GM12891 (cell line): ENCODE data around the gene PCDHA4. TPM values are rescaled to one million over a fixed set of nuclear protein-coding genes. Genes with fewer than 3 reads are reported as not detected.
"Not testable (repeated sequence)": the region's sequence is repeated elsewhere in the genome, so short reads cannot be mapped to it uniquely, and the experiment has no call there.

ENCODE experiments used
- DNase-seq: peaks from one replicate; pipeline ENCODE4 v3.0.0; 2011; ENCODE audit warnings: low spot score; ENCODE audit not compliant: insufficient read length
- FAIRE-seq: peaks from 2 replicates; lab custom pipeline; 2011; peaks lifted over from hg19 to GRCh38; lab: Jason Lieb, UNC
- PAX5 ChIP-seq: IDR thresholded peaks from 2 replicates; pipeline ENCODE4 v1.6.1; 2011; ENCODE audit warnings: low read length, moderate library complexity, mild to moderate bottlenecking; ENCODE audit not compliant: insufficient read depth, severe bottlenecking
- POLR2A ChIP-seq: IDR thresholded peaks from 2 replicates; pipeline ENCODE4 v1.6.1; 2011; ENCODE audit warnings: low read depth, low read length, control low read depth
- POLR2AphosphoS5 ChIP-seq: IDR thresholded peaks from 2 replicates; pipeline ENCODE4 v1.6.1; 2011; ENCODE audit warnings: low read depth, low read length, control low read depth
- POU2F2 ChIP-seq: IDR thresholded peaks from 2 replicates; pipeline ENCODE4 v1.6.1; 2011; ENCODE audit warnings: low read depth, mild to moderate bottlenecking, control low read depth, low read length, moderate library complexity
- SPI1 ChIP-seq: IDR thresholded peaks from 2 replicates; pipeline ENCODE4 v1.6.1; 2011; ENCODE audit warnings: low read depth, low read length, control low read depth
- TAF1 ChIP-seq: IDR thresholded peaks from 2 replicates; pipeline ENCODE4 v1.6.1; 2011; ENCODE audit warnings: low read depth, low read length, control low read depth
- polyA plus RNA-seq: library from polyadenylated mRNA; unstranded; fragments of >200 nt; gene quantifications from one replicate; pipeline ENCODE4 v1.2.1, GENCODE V29; 2012; ENCODE audit warnings: low read depth, missing spikeins, inconsistent platforms; ENCODE audit not compliant: missing spikeins

Gene PCDHA4
- 0.09 TPM for polyA plus RNA-seq

- DNase-seq (no peak), FAIRE-seq (no peak)
- no peak for TF ChIP-seq TAF1
- TF ChIP-seq PAX5 = no peak
- no peak for TF ChIP-seq SPI1
- TF ChIP-seq POU2F2 = no peak
- no peak for TF ChIP-seq POLR2A
- no peak for TF ChIP-seq POLR2AphosphoS5
Measured at GRCh38 chr5:140806834-140807775, at the start of gene PCDHA4. Gene PCDHA4, plus strand, starts transcription at chr5:140807068.

GRCh38 chr5:140764177-140764973 is 42.5 kb upstream of the PCDHA4 start:
- no peak for TF ChIP-seq TAF1
- TF ChIP-seq POU2F2 = no peak
- TF ChIP-seq SPI1 = no peak
- no peak for TF ChIP-seq POLR2A
- TF ChIP-seq POLR2AphosphoS5 = no peak
- TF ChIP-seq PAX5 = no peak
- no peak for FAIRE-seq
- no peak for DNase-seq

- FAIRE-seq (no peak), DNase-seq (no peak)
- no peak for TF ChIP-seq POU2F2
- no peak for TF ChIP-seq SPI1
- no peak for TF ChIP-seq TAF1
- TF ChIP-seq POLR2A = no peak
- TF ChIP-seq POLR2AphosphoS5 = no peak
- no peak for TF ChIP-seq PAX5
Measured at GRCh38 chr5:140767444-140767843, 39.4 kb upstream of the PCDHA4 start.

- FAIRE-seq = no peak
Measured at GRCh38 chr5:140780512-140780911, 26.4 kb upstream of the PCDHA4 start.

GRCh38 chr5:140785905-140786686 is 20.8 kb upstream of the PCDHA4 start, which contains the start of gene PCDHA1:
Gene PCDHA1, plus strand, starts transcription at chr5:140786140.
- DNase-seq (no peak), FAIRE-seq (no peak)
- TF ChIP-seq SPI1 (no peak), POLR2A (no peak), PAX5 (no peak), POLR2AphosphoS5 (no peak), TAF1 (no peak), POU2F2 (no peak)

More at GRCh38 chr5:140780512-140780911, 26.4 kb upstream of the PCDHA4 start:
- DNase-seq = no peak
- no peak for TF ChIP-seq TAF1
- no peak for TF ChIP-seq POLR2A
- no peak for TF ChIP-seq PAX5
- no peak for TF ChIP-seq POLR2AphosphoS5
- TF ChIP-seq SPI1 = no peak
- TF ChIP-seq POU2F2 = no peak

GRCh38 chr5:140787422-140787821 is 19.4 kb upstream of the PCDHA4 start:
- not testable (repeated sequence) for FAIRE-seq, DNase-seq

- not testable (repeated sequence) for FAIRE-seq, DNase-seq
Measured at GRCh38 chr5:140787849-140788504, 18.9 kb upstream of the PCDHA4 start.

- DNase-seq (no peak), FAIRE-seq (no peak)
- TF ChIP-seq POLR2A (no peak), TAF1 (no peak), SPI1 (no peak), POU2F2 (no peak), PAX5 (no peak), POLR2AphosphoS5 (no peak)
Measured at GRCh38 chr5:140791089-140791488, 15.8 kb upstream of the PCDHA4 start.
